ENCODE results near the gene TSPAN32.

Gene TSPAN32

GRCh38 chr11:2328656-2329354 is 27.0 kb downstream of the TSPAN32 start (continued):
- TF ChIP-seq TSHZ1 (tag by site-specific recombination; IDR thresholded peaks at IDR 0.05; ENCODE audit: borderline replicate concordance) (no peak), ZBTB1 (tag by site-specific recombination; IDR thresholded peaks at IDR 0.05) (no peak), ZNF341 (tag by site-specific recombination; IDR thresholded peaks at IDR 0.05; ENCODE audit: low read depth) (no peak), ZNF394 (tag by site-specific recombination; IDR thresholded peaks at IDR 0.05; ENCODE audit: borderline replicate concordance) (no peak), ZFP37 (tag by site-specific recombination; IDR thresholded peaks at IDR 0.05) (no peak)
- TF ChIP-seq, protein P1, sequence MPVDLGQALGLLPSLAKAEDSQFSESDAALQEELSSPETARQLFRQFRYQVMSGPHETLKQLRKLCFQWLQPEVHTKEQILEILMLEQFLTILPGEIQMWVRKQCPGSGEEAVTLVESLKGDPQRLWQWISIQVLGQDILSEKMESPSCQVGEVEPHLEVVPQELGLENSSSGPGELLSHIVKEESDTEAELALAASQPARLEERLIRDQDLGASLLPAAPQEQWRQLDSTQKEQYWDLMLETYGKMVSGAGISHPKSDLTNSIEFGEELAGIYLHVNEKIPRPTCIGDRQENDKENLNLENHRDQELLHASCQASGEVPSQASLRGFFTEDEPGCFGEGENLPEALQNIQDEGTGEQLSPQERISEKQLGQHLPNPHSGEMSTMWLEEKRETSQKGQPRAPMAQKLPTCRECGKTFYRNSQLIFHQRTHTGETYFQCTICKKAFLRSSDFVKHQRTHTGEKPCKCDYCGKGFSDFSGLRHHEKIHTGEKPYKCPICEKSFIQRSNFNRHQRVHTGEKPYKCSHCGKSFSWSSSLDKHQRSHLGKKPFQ (tag by site-specific recombination; IDR thresholded peaks at IDR 0.05), result no peak

- Histone ChIP-seq H3K36me3 (ENCODE audit: control insufficient read depth in 2 of 2, insufficient read depth in 1 of 2, low read length in 2 of 2) (no peaks in the 10 kb centered on the region), H3K27ac (ENCODE audit: extremely low read depth, low read depth, low read length) (no peak overlapping the region), H3K9me3 (ENCODE audit: control insufficient read depth, insufficient read depth, low read depth, low read length) (no peaks in the 10 kb centered on the region), H3K4me3 (ENCODE audit: low read depth, low read length) (no peak overlapping the region), H3K4me1 (ENCODE audit: control insufficient read depth, insufficient read depth, low read length) (no peaks in the 10 kb centered on the region)
- ChIA-PET POLR2A (no interaction called here), CTCF (no interaction called here)
- no peak for TF ChIP-seq ZNF292 (tag by site-specific recombination; IDR thresholded peaks at IDR 0.05; ENCODE audit: borderline replicate concordance, low read depth)
- no peak for TF ChIP-seq TRIM28 (IDR thresholded peaks at IDR 0.05; ENCODE audit: borderline replicate concordance, low read length)
- no peak for TF ChIP-seq ZBTB21 (tag by site-specific recombination; IDR thresholded peaks at IDR 0.05)
- no peak for TF ChIP-seq KLF1 (tag by site-specific recombination; IDR thresholded peaks at IDR 0.05)
- TF ChIP-seq, protein P2, sequence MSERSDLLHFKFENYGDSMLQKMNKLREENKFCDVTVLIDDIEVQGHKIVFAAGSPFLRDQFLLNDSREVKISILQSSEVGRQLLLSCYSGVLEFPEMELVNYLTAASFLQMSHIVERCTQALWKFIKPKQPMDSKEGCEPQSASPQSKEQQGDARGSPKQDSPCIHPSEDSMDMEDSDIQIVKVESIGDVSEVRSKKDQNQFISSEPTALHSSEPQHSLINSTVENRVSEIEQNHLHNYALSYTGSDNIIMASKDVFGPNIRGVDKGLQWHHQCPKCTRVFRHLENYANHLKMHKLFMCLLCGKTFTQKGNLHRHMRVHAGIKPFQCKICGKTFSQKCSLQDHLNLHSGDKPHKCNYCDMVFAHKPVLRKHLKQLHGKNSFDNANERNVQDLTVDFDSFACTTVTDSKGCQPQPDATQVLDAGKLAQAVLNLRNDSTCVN (tag by site-specific recombination; optimal IDR thresholded peaks at IDR 0.05), result no peak
- TF ChIP-seq ZNF585B (tag by site-specific recombination; IDR thresholded peaks at IDR 0.05), result no peak
- no peak for TF ChIP-seq ZFP37 (tag by site-specific recombination; IDR thresholded peaks at IDR 0.05)
- no peak for TF ChIP-seq BCL11A (tag by site-specific recombination; IDR thresholded peaks at IDR 0.05; ENCODE audit: low read depth)
- TF ChIP-seq, protein P3, sequence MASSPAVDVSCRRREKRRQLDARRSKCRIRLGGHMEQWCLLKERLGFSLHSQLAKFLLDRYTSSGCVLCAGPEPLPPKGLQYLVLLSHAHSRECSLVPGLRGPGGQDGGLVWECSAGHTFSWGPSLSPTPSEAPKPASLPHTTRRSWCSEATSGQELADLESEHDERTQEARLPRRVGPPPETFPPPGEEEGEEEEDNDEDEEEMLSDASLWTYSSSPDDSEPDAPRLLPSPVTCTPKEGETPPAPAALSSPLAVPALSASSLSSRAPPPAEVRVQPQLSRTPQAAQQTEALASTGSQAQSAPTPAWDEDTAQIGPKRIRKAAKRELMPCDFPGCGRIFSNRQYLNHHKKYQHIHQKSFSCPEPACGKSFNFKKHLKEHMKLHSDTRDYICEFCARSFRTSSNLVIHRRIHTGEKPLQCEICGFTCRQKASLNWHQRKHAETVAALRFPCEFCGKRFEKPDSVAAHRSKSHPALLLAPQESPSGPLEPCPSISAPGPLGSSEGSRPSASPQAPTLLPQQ (tag by site-specific recombination; IDR thresholded peaks at IDR 0.05), result no peak
- TF ChIP-seq ZNF341 (tag by site-specific recombination; IDR thresholded peaks at IDR 0.05; ENCODE audit: low read depth), result no peak
- no peak for TF ChIP-seq PATZ1 (tag by site-specific recombination; IDR thresholded peaks at IDR 0.05)
Measured at GRCh38 chr11:2329551-2329950, 27.7 kb downstream of the TSPAN32 start.
